Endothelial cell of umbilical vein (primary cell): ENCODE measurements around the gene PPFIA1. TPM values are rescaled to one million over a fixed set of nuclear protein-coding genes. Genes with fewer than 3 reads are reported as not detected.

ENCODE experiments used
- BruUV-seq: library from RNA; stranded (reverse); fragments of 400-500 nt; replicated peaks from 2 replicates; lab custom pipeline; 2021; lab: Mats Ljungman, UMichigan
- CTCF ChIA-PET: fragments of 300-600, 350-600 bp; sonication (Branson Sonifier 250); formaldehyde crosslinking; loops from one replicate; lab custom pipeline; 2021; ENCODE audit warnings: antibody characterized with exemption, inconsistent platforms; lab: Charles Lee
- POLR2A ChIA-PET: fragments of 300-600, 350-600 bp; sonication (Branson Sonifier 250); formaldehyde crosslinking; loops from one replicate; lab custom pipeline; 2021; ENCODE audit warnings: antibody characterized with exemption, inconsistent platforms; lab: Charles Lee
- DNase-seq: peaks from one replicate; pipeline ENCODE4 v3.0.0-alpha.2; 2011; ENCODE audit warnings: low read depth, low spot score
- FAIRE-seq: peaks from 2 replicates; lab custom pipeline; 2011; peaks lifted over from hg19 to GRCh38; lab: Jason Lieb, UNC
- H2AFZ ChIP-seq: 2 replicates; pipeline ENCODE4 v1.6.0; 2012; ENCODE audit warnings: low read depth, low read length, control low read depth, inconsistent platforms
- H3K27ac ChIP-seq: 2 replicates; pipeline ENCODE4 v1.5.1; 2011; ENCODE audit warnings: low read depth, mild to moderate bottlenecking, control low read depth, low read length, moderate library complexity; ENCODE audit not compliant: insufficient read depth
- H3K27me3 ChIP-seq, 2 experiments: 2 replicates each; pipeline versions ENCODE4 v1.6.0 to v1.6.1; 2011; ENCODE audit warnings: low read length in 2 of 2, mixed read lengths in 1 of 2; ENCODE audit not compliant: control insufficient read depth in 2 of 2, insufficient read depth in 2 of 2
- H3K36me3 ChIP-seq, 2 experiments: 2 replicates in 1 of 2; 3 replicates in 1 of 2; pipeline ENCODE4 v1.5.1; 2011; ENCODE audit warnings: low read length in 2 of 2, mild to moderate bottlenecking in 1 of 2, moderate library complexity in 1 of 2; ENCODE audit not compliant: control insufficient read depth in 2 of 2, insufficient read depth in 2 of 2; ENCODE audit errors: extremely low read depth in 1 of 2
- H3K4me1 ChIP-seq: 3 replicates; pipeline ENCODE4 v1.5.1; 2011; ENCODE audit warnings: mild to moderate bottlenecking, low read length; ENCODE audit not compliant: control insufficient read depth, insufficient read depth; ENCODE audit errors: extremely low read depth
- H3K4me2 ChIP-seq: 2 replicates; pipeline ENCODE4 v1.6.1; 2011; ENCODE audit warnings: low read length, control low read depth, mixed read lengths; ENCODE audit not compliant: insufficient read depth
- H3K4me3 ChIP-seq, 3 experiments: fragments of 200-600 bp in 1 of 3; sonication (generic), shearing (Covaris generic) in 1 of 3; replicated peaks in 1 of 3; 2 replicates each; pipeline ENCODE4 v1.5.1; 2011 to 2016; ENCODE audit warnings: control low read depth in 3 of 3, low read length in 3 of 3, mild to moderate bottlenecking in 2 of 3, inconsistent platforms in 1 of 3, low read depth in 1 of 3, moderate library complexity in 1 of 3; ENCODE audit not compliant: insufficient read depth in 1 of 3
- H3K79me2 ChIP-seq: 2 replicates; pipeline ENCODE4 v1.6.0; 2012; ENCODE audit warnings: low read length, inconsistent platforms; ENCODE audit not compliant: control insufficient read depth, insufficient read depth
- H3K9ac ChIP-seq: replicated peaks from 2 replicates; pipeline ENCODE3; 2011; ENCODE audit warnings: low read length, control low read depth; ENCODE audit not compliant: insufficient read depth; ENCODE audit errors: extremely low read depth
- H3K9me1 ChIP-seq: replicated peaks from 3 replicates; pipeline ENCODE4 v1.6.0; 2011; ENCODE audit warnings: mild to moderate bottlenecking, low read length; ENCODE audit not compliant: control insufficient read depth, insufficient read depth; ENCODE audit errors: extremely low read depth
- H3K9me3 ChIP-seq: replicated peaks from 2 replicates; pipeline ENCODE4 v1.5.1; 2012; ENCODE audit warnings: low read length, inconsistent platforms; ENCODE audit not compliant: control insufficient read depth, insufficient read depth
- H4K20me1 ChIP-seq: replicated peaks from 2 replicates; pipeline ENCODE3; 2011; ENCODE audit warnings: mild to moderate bottlenecking, low read length; ENCODE audit not compliant: control insufficient read depth, insufficient read depth; ENCODE audit errors: extremely low read depth
- CTCF ChIP-seq, 2 donors: IDR thresholded peaks; 1 replicate in 1 of 2; 2 replicates in 1 of 2; pipeline ENCODE4 v1.5.1; 2011; ENCODE audit warnings: low read length in 2 of 2, mild to moderate bottlenecking in 2 of 2, moderate library complexity in 2 of 2, control low read depth in 1 of 2, inconsistent platforms in 1 of 2, low read depth in 1 of 2; ENCODE audit not compliant: insufficient read depth in 1 of 2; ENCODE audit errors: extremely low read depth in 1 of 2
- EZH2 ChIP-seq: IDR thresholded peaks from 2 replicates; pipeline ENCODE4 v1.6.1; 2012; ENCODE audit warnings: borderline replicate concordance, low read depth, mild to moderate bottlenecking, moderate library complexity, low read length, inconsistent platforms; ENCODE audit not compliant: severe bottlenecking
- FOS ChIP-seq: IDR thresholded peaks from 2 replicates; pipeline ENCODE4 v1.6.1; 2011; ENCODE audit warnings: mild to moderate bottlenecking, low read length, moderate library complexity, borderline replicate concordance; ENCODE audit not compliant: insufficient read depth
- GATA2 ChIP-seq: IDR thresholded peaks from 2 replicates; pipeline ENCODE4 v1.7.0; 2011; ENCODE audit warnings: low read depth, mild to moderate bottlenecking, moderate library complexity, mixed read lengths, low read length; ENCODE audit not compliant: insufficient read length, insufficient read depth
- JUN ChIP-seq: IDR thresholded peaks from 2 replicates; pipeline ENCODE4 v1.6.1; 2011; ENCODE audit warnings: borderline replicate concordance, low read depth; ENCODE audit not compliant: insufficient read length, insufficient read depth
- MAX ChIP-seq: IDR thresholded peaks from 2 replicates; pipeline ENCODE4 v1.6.1; 2011; ENCODE audit not compliant: insufficient read depth, insufficient read length
- MYC ChIP-seq: IDR thresholded peaks from one replicate; pipeline ENCODE4 v1.6.1; 2011; ENCODE audit warnings: mild to moderate bottlenecking, low read depth, low read length
- POLR2A ChIP-seq: IDR thresholded peaks from 2 replicates; pipeline ENCODE4 v1.6.1; 2012; ENCODE audit warnings: low read depth, mild to moderate bottlenecking, control low read depth, low read length
- POLR2AphosphoS5 ChIP-seq: IDR thresholded peaks from 2 replicates; pipeline ENCODE4 v1.6.1; 2012; ENCODE audit warnings: low read depth, mild to moderate bottlenecking, control low read depth, low read length, moderate library complexity; ENCODE audit not compliant: insufficient read depth
- dilution Hi-C: fragments of 300-500 bp; cut with MboI; formaldehyde crosslinking; loops from one replicate; pipeline ENCODE4 v1.15.0; 2019; ENCODE audit warnings: low sequenced_read_pairs; ENCODE audit not compliant: extremely low pct_ligation_motif_present
- intact Hi-C: fragments of 100-400 bp; cut with micrococcal nuclease; formaldehyde crosslinking; loops from one replicate; pipeline ENCODE4 v1.10.0; 2022
- polyA plus RNA-seq, 4 experiments: library from polyadenylated mRNA; depleted of rRNA in 3 of 4; stranded (reverse) in 3 of 4; unstranded in 1 of 4; fragments of >200 nt; gene quantifications; 2 replicates each; pipeline versions ENCODE4 v1.2.1 to v1.2.3, GENCODE V29; 2011 to 2012; ENCODE audit warnings: missing spikeins in 1 of 4
- total RNA-seq: library from RNA; stranded (reverse); gene quantifications from 2 replicates; pipeline ENCODE4 v1.2.3, GENCODE V29; 2021

Gene PPFIA1
- total and polyA plus RNA-seq, 2 donors (not counting 3 experiments of a cell fraction or from before 2014, with no cell fraction given): 44.3 to 60.9 TPM

GRCh38 chr11:70241709-70242108, 28.8 kb upstream of the PPFIA1 start:
- no TSS peak for BruUV-seq
- no peaks in the 10 kb centered on the region for H3K4me1 ChIP-seq
- dilution Hi-C loops: no loop called here

More at GRCh38 chr11:70241709-70242108, 28.8 kb upstream of the PPFIA1 start:
- Histone ChIP-seq H3K9me1 (no peaks in the 10 kb centered on the region), H4K20me1 (no peaks in the 10 kb centered on the region), H3K9me3 (no peaks in the 10 kb centered on the region), H3K36me3 (no peaks in the 10 kb centered on the region), H3K79me2 (no peaks in the 10 kb centered on the region), H3K27ac (no peak overlapping the region), H3K27me3 (peaks cover 0 to 3% of the 10 kb centered on the region in 2 experiments), H2AFZ (no peak overlapping the region), H3K4me2 (no peak overlapping the region), H3K4me3 (no peak overlapping the region), H3K9ac (no peak overlapping the region)
- ChIA-PET CTCF (no interaction called here), POLR2A (no interaction called here)
- FAIRE-seq (no peak), DNase-seq (no peak)
- intact Hi-C loops: no loop called here
- TF ChIP-seq GATA2 (no peak), EZH2 (no peak), MYC (no peak), JUN (no peak), CTCF (IDR thresholded peaks at IDR 0.05; ENCODE audit: extremely low read depth in 1 of 2, insufficient read depth in 1 of 2, low read depth in 1 of 2, low read length in 2 of 2) (no peak), MAX (no peak), POLR2A (no peak), POLR2AphosphoS5 (no peak), FOS (no peak)
